Adrenal gland (tissue), 5 donors: ENCODE results near the gene ZKSCAN1.

Experiments
- POLR2A ChIP-seq, 2 donors: fragments of 450-650 bp; IDR thresholded peaks; one replicate each; pipeline ENCODE4 v1.6.1; 2017; ENCODE audit warnings: antibody characterized with exemption in 2 of 2, mild to moderate bottlenecking in 2 of 2, moderate library complexity in 1 of 2
- TF ChIP-seq, protein P1 (sequence below), 6 experiments: fragments of 450-650 bp in 4 of 6; fragments of 200-600 bp in 2 of 6; sonication (generic) in 1 of 6; IDR thresholded peaks; 1 replicate in 5 of 6; 2 replicates in 1 of 6; pipeline versions ENCODE4 v1.5.1 to v1.8.0; 2016 to 2021; ENCODE audit warnings: antibody characterized with exemption in 6 of 6, mild to moderate bottlenecking in 2 of 6, moderate library complexity in 1 of 6
- donor health status: DM: no; HTN: no; CAD: no.

DNA sequence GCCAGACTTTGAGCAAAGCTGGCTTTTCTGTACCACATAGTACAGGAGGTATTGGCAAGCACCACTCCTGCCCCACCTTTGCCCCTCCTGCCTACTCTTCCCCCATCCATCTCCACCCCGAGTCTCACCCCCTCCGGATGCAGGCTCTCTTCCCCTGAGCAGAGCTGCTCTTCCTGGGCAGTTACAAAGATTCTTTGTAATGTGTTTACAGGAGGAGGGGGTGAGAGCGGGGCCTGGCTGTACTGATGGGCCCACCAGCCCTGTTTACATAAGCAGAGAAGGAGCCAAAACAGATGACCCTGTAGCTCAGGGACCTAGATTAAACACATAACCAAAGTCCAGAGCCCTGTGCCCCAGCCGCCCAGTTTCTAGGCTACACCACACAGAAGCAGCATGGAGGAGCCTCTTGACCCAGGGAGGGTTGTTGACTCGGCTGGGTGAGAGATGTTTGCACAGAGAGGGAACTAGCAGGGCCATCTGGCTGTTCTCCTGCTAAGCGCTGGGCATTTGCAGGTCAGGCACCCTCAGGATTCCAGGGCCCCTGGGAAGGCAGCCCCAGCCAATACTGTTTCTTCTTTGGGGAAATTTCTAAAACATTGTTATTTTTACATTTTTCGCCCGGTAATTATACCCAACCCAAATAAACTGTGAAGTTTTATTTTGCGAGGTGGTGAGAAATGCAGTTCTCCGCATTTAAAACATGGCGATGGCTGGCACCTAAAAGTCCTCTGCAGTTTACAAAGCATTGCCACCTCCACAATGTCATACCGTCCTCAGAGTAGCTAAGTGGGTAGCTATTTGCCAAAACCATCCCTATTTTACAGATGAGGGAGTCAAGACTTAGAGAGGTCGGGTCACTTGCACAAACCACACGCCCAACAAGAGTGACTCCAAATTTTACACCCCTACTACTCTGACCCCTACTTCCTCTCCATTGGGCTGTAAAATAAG, 11.4 kb upstream of the ZKSCAN1 start:
- TF ChIP-seq, protein P1, sequence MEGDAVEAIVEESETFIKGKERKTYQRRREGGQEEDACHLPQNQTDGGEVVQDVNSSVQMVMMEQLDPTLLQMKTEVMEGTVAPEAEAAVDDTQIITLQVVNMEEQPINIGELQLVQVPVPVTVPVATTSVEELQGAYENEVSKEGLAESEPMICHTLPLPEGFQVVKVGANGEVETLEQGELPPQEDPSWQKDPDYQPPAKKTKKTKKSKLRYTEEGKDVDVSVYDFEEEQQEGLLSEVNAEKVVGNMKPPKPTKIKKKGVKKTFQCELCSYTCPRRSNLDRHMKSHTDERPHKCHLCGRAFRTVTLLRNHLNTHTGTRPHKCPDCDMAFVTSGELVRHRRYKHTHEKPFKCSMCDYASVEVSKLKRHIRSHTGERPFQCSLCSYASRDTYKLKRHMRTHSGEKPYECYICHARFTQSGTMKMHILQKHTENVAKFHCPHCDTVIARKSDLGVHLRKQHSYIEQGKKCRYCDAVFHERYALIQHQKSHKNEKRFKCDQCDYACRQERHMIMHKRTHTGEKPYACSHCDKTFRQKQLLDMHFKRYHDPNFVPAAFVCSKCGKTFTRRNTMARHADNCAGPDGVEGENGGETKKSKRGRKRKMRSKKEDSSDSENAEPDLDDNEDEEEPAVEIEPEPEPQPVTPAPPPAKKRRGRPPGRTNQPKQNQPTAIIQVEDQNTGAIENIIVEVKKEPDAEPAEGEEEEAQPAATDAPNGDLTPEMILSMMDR (IDR thresholded peaks at IDR 0.05): no peak
- no peak for TF ChIP-seq POLR2A (IDR thresholded peaks at IDR 0.05)
